ENCODE results near the gene MFAP1.
A peak's percentile ranks its signal among the peaks of the same experiment; 100 is the strongest.
"Not testable (repeated sequence)": the region's sequence is repeated elsewhere in the genome, so short reads cannot be mapped to it uniquely, and the experiment has no call there.

MFAP1 gene

DNA sequence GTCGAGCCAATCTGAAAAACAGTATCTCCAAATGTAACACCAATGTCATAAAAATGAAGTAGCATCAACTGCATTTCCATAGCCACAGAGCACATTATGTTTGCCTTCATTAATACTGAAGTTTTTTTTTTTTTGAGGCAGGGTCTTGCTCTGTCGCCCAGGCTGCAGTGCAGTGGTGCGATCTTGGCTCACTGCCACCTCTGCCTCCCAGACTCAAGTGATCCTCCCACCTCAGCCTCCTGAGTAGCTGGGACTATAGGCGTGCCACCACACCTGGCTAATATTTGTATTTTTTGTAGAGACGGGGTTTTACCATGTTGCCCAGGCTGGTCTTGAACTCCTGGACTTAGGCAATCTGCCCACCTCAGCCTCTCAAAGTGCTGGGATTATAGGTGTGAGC is 9.4 kb downstream of the MFAP1 start:
- H3K4me1 ChIP-seq (ENCODE audit: control insufficient read depth, insufficient read depth, low read length); H3K27me3 ChIP-seq (ENCODE audit: control insufficient read depth, insufficient read depth, low read length); H3K4me3 ChIP-seq (ENCODE audit: low read depth, low read length); H3K9me3 ChIP-seq (ENCODE audit: control insufficient read depth, insufficient read depth, low read depth, low read length); H3K27ac ChIP-seq (ENCODE audit: low read depth, low read length); H3K9ac ChIP-seq (ENCODE audit: low read length): not testable (repeated sequence)
- peaks cover 74% of the 10 kb centered on the region for H3K36me3 ChIP-seq (ENCODE audit: control insufficient read depth, insufficient read depth, low read length)

DNA sequence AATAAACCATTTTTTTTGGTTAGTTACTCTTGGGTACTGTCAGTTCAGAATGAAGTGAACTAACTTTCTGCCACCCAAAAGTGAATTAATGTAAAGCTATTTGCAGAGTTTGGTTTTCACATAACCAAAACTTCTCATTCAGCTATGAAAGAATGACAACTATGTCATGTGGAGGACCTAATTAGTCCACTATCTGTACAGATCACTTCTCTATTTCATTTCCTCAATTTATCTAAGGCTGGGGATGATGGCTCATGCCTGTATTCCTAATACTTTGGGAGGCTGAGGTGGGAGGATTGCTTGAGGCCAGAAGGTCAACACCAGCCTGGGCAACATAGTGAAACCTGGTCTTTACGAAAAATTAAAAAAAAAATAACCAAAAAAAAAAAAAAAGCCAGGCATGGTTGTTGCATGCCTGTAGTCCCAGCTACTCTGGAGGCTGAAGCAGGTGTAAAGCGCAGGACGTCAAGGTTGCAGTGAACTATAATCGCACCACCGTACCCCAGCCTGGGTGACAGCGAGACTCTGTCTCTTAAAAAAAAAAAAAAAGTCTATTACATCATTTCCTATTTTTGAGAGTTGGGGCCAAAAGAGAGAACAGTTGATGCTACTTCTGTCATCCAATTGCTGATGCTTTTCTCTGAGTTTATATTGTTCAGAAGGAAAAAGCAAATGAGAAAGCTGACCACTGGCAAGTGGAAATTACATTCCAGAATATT is 15.4 kb downstream of the MFAP1 start:
- H3K27me3 ChIP-seq (ENCODE audit: control insufficient read depth, insufficient read depth, low read length): no peaks in the 10 kb centered on the region

GRCh38 chr15:43808435-43808950 is 16.0 kb downstream of the MFAP1 start:
- Histone ChIP-seq H3K4me1 (ENCODE audit: control insufficient read depth, insufficient read depth, low read length) (no peaks in the 10 kb centered on the region), H3K4me3 (ENCODE audit: low read depth, low read length) (no peak overlapping the region), H3K9me3 (ENCODE audit: control insufficient read depth, insufficient read depth, low read depth, low read length) (no peaks in the 10 kb centered on the region), H3K27me3 (ENCODE audit: control insufficient read depth, insufficient read depth, low read length) (no peaks in the 10 kb centered on the region), H3K36me3 (ENCODE audit: control insufficient read depth, insufficient read depth, low read length) (peaks cover 91% of the 10 kb centered on the region), H3K9ac (ENCODE audit: low read length) (no peak overlapping the region), H3K27ac (ENCODE audit: low read depth, low read length) (no peak overlapping the region)

More for the DNA sequence above, 15.4 kb downstream of the MFAP1 start:
- peaks cover 95% of the 10 kb centered on the region for H3K36me3 ChIP-seq (ENCODE audit: control insufficient read depth, insufficient read depth, low read length)
- no peaks in the 10 kb centered on the region for H3K9me3 ChIP-seq (ENCODE audit: control insufficient read depth, insufficient read depth, low read depth, low read length)
- H3K4me1 ChIP-seq (ENCODE audit: control insufficient read depth, insufficient read depth, low read length): no peaks in the 10 kb centered on the region
- H3K27ac ChIP-seq (ENCODE audit: low read depth, low read length): no peak overlapping the region
- H3K9ac ChIP-seq (ENCODE audit: low read length): no peak overlapping the region
- no peak overlapping the region for H3K4me3 ChIP-seq (ENCODE audit: low read depth, low read length)

- not testable (repeated sequence) for H3K9me3 ChIP-seq (ENCODE audit: control insufficient read depth, insufficient read depth, low read depth, low read length); H3K4me3 ChIP-seq (ENCODE audit: low read depth, low read length); H3K27ac ChIP-seq (ENCODE audit: low read depth, low read length); H3K9ac ChIP-seq (ENCODE audit: low read length); H3K27me3 ChIP-seq (ENCODE audit: control insufficient read depth, insufficient read depth, low read length)
- Histone ChIP-seq H3K4me1 (ENCODE audit: control insufficient read depth, insufficient read depth, low read length) (peaks cover 19% of the 10 kb centered on the region), H3K36me3 (ENCODE audit: control insufficient read depth, insufficient read depth, low read length) (peaks cover 67% of the 10 kb centered on the region)
Measured at GRCh38 chr15:43802676-43803075, 21.8 kb downstream of the MFAP1 start.

DNA sequence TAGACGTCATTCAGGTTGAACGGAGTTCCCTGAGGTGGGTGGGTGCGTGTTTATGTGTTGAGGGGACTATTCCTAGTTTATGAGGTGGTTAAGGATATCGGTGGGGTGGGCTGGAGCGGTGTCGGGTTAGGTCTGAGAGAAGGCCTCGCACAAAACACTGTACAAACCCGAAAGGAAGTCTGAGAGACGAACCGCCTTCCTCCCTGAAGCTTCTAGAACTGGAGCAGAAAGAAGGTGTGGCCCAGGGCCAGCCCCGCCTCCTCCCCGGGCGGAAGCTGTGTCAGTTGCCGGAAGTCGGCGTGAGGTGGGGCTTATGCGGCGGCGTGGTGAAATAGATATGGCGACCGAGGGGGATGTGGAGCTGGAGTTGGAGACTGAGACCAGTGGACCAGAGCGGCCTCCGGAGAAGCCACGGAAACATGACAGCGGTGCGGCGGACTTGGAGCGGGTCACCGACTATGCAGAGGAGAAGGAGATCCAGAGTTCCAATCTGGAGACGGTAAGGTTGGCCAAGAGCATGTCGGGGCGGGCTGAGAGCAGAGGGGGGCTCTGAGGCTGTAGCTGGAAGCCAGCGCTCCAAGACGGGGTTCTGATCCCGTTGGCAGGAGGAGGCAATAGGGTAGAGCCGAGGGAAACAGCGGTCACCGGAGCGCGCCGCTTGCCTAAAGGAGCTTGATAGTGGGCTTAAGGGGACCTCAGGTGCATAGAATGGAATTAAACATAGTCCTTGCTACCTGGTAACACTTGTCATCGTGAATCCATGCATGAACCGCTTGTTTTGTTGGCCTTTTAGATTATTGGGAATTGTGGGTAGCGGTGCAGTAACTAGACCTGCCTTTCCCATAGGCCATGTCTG is 24.0 kb downstream of the MFAP1 start, which contains the start of gene HYPK:
Gene HYPK, plus strand, starts transcription at position 314 of the 856 bp plus-strand sequence. Its CDS starts 24 bp downstream, at position 338.
- Histone ChIP-seq H3K9me3 (ENCODE audit: control insufficient read depth, insufficient read depth, low read depth, low read length) (no peaks in the 10 kb centered on the region), H3K9ac (ENCODE audit: low read length) (peak within 1 kb of the TSS; percentile 83), H3K4me1 (ENCODE audit: control insufficient read depth, insufficient read depth, low read length) (peaks cover 26% of the 10 kb centered on the region), H3K27ac (ENCODE audit: low read depth, low read length) (peak within 1 kb of the TSS; percentile 48; the same call in 1 of the 2 replicates), H3K36me3 (ENCODE audit: control insufficient read depth, insufficient read depth, low read length) (peaks cover 66% of the 10 kb centered on the region), H3K27me3 (ENCODE audit: control insufficient read depth, insufficient read depth, low read length) (no peaks in the 10 kb centered on the region), H3K4me3 (ENCODE audit: low read depth, low read length) (peak within 1 kb of the TSS; percentile 92)

DNA sequence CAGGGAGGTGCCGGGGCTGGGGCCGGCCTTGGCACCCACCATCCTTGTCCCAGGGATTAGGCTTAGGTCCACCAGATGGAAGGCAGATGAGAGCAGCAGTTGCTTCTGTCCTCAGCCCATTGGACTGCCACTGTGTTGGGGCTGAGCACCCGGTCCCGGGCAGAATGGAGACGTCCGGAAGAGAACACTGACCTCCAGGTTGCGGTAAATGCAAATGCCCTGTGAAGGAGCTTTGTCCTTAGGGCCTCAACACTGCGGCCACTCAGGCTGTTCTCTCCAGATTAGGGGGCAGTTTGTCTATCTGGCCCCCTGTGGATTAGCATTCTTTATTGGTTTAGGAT is 24.6 kb downstream of the MFAP1 start, which contains the start of gene SERINC4:
Gene SERINC4, minus strand, starts transcription at position 276 of the 341 bp plus-strand sequence. Its CDS starts 234 bp downstream, at position 42.
- Histone ChIP-seq H3K4me1 (ENCODE audit: control insufficient read depth, insufficient read depth, low read length) (peaks cover 32% of the 10 kb centered on the region), H3K36me3 (ENCODE audit: control insufficient read depth, insufficient read depth, low read length) (peaks cover 66% of the 10 kb centered on the region)

DNA sequence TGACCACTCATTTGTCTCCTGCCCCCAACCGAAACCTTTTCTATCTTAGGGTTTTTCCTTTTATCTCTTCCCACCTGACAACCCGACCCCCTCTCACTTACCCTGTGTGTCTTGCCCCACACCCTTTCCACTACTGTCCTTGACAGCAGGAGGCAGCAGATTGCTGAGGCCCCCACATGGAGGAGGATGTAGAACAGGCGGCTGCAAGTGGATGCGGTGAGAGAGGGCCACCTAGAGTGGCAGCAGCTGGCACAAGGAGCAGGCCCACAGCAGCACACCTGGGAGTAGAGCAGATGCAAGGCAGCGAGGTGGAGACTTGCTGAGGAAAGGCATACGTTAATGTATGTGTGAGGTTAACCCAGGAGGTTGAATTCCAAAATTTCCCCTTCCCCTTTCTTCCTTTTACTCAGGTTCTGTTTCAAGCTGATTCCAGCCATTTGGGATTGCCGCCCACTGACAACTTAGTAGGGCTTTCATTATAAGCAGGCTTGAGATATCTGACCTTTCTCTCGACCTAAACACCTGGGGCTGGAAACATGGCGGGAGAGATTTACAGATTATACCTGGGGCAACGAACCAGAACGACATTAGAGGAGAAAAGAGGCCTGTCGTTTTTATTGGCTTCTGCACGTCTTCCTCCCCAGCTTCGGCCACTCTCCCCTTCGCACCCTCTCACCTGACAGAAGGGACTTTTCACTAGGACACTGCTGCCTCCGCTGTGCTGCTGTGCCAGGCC is 25.1 kb downstream of the MFAP1 start:
- H3K27me3 ChIP-seq (ENCODE audit: control insufficient read depth, insufficient read depth, low read length): no peaks in the 10 kb centered on the region
- peaks cover 66% of the 10 kb centered on the region for H3K36me3 ChIP-seq (ENCODE audit: control insufficient read depth, insufficient read depth, low read length)
- H3K27ac ChIP-seq (ENCODE audit: low read depth, low read length): peak overlapping the region; percentile 48; the same call in 1 of the 2 replicates
- H3K4me3 ChIP-seq (ENCODE audit: low read depth, low read length): no peak overlapping the region
- H3K9ac ChIP-seq (ENCODE audit: low read length): peak overlapping the region; percentile 48
- no peaks in the 10 kb centered on the region for H3K9me3 ChIP-seq (ENCODE audit: control insufficient read depth, insufficient read depth, low read depth, low read length)
- peaks cover 38% of the 10 kb centered on the region for H3K4me1 ChIP-seq (ENCODE audit: control insufficient read depth, insufficient read depth, low read length)

More for the DNA sequence above, 24.6 kb downstream of the MFAP1 start, which contains the start of gene SERINC4:
- no peaks in the 10 kb centered on the region for H3K9me3 ChIP-seq (ENCODE audit: control insufficient read depth, insufficient read depth, low read depth, low read length)
- peak within 1 kb of the TSS; percentile 92 for H3K4me3 ChIP-seq (ENCODE audit: low read depth, low read length)
- peak within 1 kb of the TSS; percentile 83 for H3K9ac ChIP-seq (ENCODE audit: low read length)
- H3K27ac ChIP-seq (ENCODE audit: low read depth, low read length): peak within 1 kb of the TSS; percentile 48; the same call in 1 of the 2 replicates
- H3K27me3 ChIP-seq (ENCODE audit: control insufficient read depth, insufficient read depth, low read length): no peaks in the 10 kb centered on the region

GRCh38 chr15:43796566-43796965 is 27.9 kb downstream of the MFAP1 start:
- Histone ChIP-seq H3K4me1 (ENCODE audit: control insufficient read depth, insufficient read depth, low read length) (peaks cover 48% of the 10 kb centered on the region), H3K36me3 (ENCODE audit: control insufficient read depth, insufficient read depth, low read length) (peaks cover 60% of the 10 kb centered on the region), H3K9me3 (ENCODE audit: control insufficient read depth, insufficient read depth, low read depth, low read length) (no peaks in the 10 kb centered on the region), H3K4me3 (ENCODE audit: low read depth, low read length) (no peak overlapping the region), H3K27ac (ENCODE audit: low read depth, low read length) (no peak overlapping the region), H3K27me3 (ENCODE audit: control insufficient read depth, insufficient read depth, low read length) (no peaks in the 10 kb centered on the region), H3K9ac (ENCODE audit: low read length) (no peak overlapping the region)

DNA sequence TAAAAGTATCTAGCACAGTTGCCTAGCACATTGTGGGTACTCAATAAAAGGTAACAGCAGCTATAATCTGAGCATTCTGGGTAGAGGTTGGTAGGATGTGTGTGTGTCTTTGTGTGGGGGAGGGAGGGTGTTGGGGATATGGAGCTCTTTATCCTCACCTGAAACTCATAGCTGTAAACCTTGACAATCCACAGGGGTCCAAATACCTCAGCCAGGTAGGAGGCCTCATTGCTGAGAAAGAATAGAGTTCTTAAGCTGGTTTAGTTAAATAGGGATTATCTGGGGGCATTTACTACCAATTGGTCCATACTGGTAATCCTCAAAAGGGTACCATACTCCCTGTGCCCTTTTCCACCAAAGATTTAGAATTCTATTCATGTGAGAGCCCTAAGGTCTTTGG is 28.5 kb downstream of the MFAP1 start:
- Histone ChIP-seq H3K9me3 (ENCODE audit: control insufficient read depth, insufficient read depth, low read depth, low read length) (no peaks in the 10 kb centered on the region), H3K4me3 (ENCODE audit: low read depth, low read length) (no peak overlapping the region), H3K36me3 (ENCODE audit: control insufficient read depth, insufficient read depth, low read length) (peaks cover 58% of the 10 kb centered on the region), H3K4me1 (ENCODE audit: control insufficient read depth, insufficient read depth, low read length) (peaks cover 47% of the 10 kb centered on the region), H3K9ac (ENCODE audit: low read length) (no peak overlapping the region), H3K27me3 (ENCODE audit: control insufficient read depth, insufficient read depth, low read length) (no peaks in the 10 kb centered on the region), H3K27ac (ENCODE audit: low read depth, low read length) (no peak overlapping the region)

- Histone ChIP-seq H3K4me1 (ENCODE audit: control insufficient read depth, insufficient read depth, low read length) (peaks cover 47% of the 10 kb centered on the region), H3K36me3 (ENCODE audit: control insufficient read depth, insufficient read depth, low read length) (peaks cover 58% of the 10 kb centered on the region), H3K9ac (ENCODE audit: low read length) (no peak overlapping the region), H3K27ac (ENCODE audit: low read depth, low read length) (no peak overlapping the region; the same call in 1 of the 2 replicates), H3K9me3 (ENCODE audit: control insufficient read depth, insufficient read depth, low read depth, low read length) (no peaks in the 10 kb centered on the region), H3K4me3 (ENCODE audit: low read depth, low read length) (no peak overlapping the region), H3K27me3 (ENCODE audit: control insufficient read depth, insufficient read depth, low read length) (no peaks in the 10 kb centered on the region)
Measured at GRCh38 chr15:43795197-43795596, 29.3 kb downstream of the MFAP1 start.

Measured in HUES6 (cell line).